CD14-positive monocyte (primary cell): ENCODE measurements around the gene INPP4B. TPM values are rescaled to one million over a fixed set of nuclear protein-coding genes. Genes with fewer than 3 reads are reported as not detected.

ENCODE experiments used
- DNase-seq, 3 donors: peaks; one replicate each; pipeline ENCODE4 v3.0.0-alpha.2; 2011 to 2022
- H2AFZ ChIP-seq: 2 replicates; pipeline ENCODE4 v1.6.0; 2012; ENCODE audit warnings: mild to moderate bottlenecking, low read depth, low read length, inconsistent platforms; ENCODE audit not compliant: insufficient read depth, poor library complexity, severe bottlenecking
- H3K27ac ChIP-seq, 2 donors: 1 replicate in 1 of 2; 2 replicates in 1 of 2; pipeline ENCODE4 v1.5.1; 2012 to 2013; ENCODE audit warnings: low read length in 2 of 2, control low read depth in 1 of 2, inconsistent platforms in 1 of 2, low read depth in 1 of 2, mild to moderate bottlenecking in 1 of 2
- H3K27me3 ChIP-seq, 2 donors: one replicate each; pipeline versions ENCODE4 v1.6.0 to v1.6.1; 2011 to 2013; ENCODE audit warnings: low read length in 2 of 2; ENCODE audit not compliant: control insufficient read depth in 2 of 2, insufficient read depth in 2 of 2
- H3K36me3 ChIP-seq, 2 donors: replicated peaks in 1 of 2; 1 replicate in 1 of 2; 2 replicates in 1 of 2; pipeline versions ENCODE4 v1.5.1 to v1.6.1; 2012 to 2013; ENCODE audit warnings: low read length in 2 of 2, control low read depth in 1 of 2, inconsistent platforms in 1 of 2, mild to moderate bottlenecking in 1 of 2; ENCODE audit not compliant: insufficient read depth in 2 of 2, control insufficient read depth in 1 of 2
- H3K4me1 ChIP-seq, 2 donors: 1 replicate in 1 of 2; 2 replicates in 1 of 2; pipeline versions ENCODE4 v1.5.1 to v1.6.1; 2012 to 2013; ENCODE audit warnings: low read length in 2 of 2, control low read depth in 1 of 2, inconsistent platforms in 1 of 2, mild to moderate bottlenecking in 1 of 2, moderate library complexity in 1 of 2; ENCODE audit not compliant: insufficient read depth in 2 of 2, control insufficient read depth in 1 of 2
- H3K4me2 ChIP-seq: replicated peaks from 2 replicates; pipeline ENCODE3; 2012; ENCODE audit warnings: low read length, moderate library complexity, mild to moderate bottlenecking; ENCODE audit not compliant: poor library complexity, severe bottlenecking; ENCODE audit errors: extremely low read depth
- H3K4me3 ChIP-seq, 3 experiments: fragments of 200-600 bp in 1 of 3; sonication (generic) in 1 of 3; replicated peaks in 1 of 3; 1 replicate in 2 of 3; 2 replicates in 1 of 3; pipeline ENCODE4 v1.5.1; 2011 to 2013; ENCODE audit warnings: low read length in 3 of 3, mild to moderate bottlenecking in 3 of 3, control low read depth in 2 of 3, low read depth in 2 of 3, inconsistent platforms in 1 of 3, moderate library complexity in 1 of 3
- H3K79me2 ChIP-seq: 2 replicates; pipeline ENCODE4 v1.6.0; 2012; ENCODE audit warnings: mild to moderate bottlenecking, control low read depth, inconsistent platforms, low read length, moderate library complexity; ENCODE audit not compliant: insufficient read depth
- H3K9ac ChIP-seq: 2 replicates; pipeline ENCODE4 v1.6.0; 2017; ENCODE audit warnings: low read length, mild to moderate bottlenecking; ENCODE audit not compliant: insufficient read depth, poor library complexity, severe bottlenecking
- H3K9me3 ChIP-seq, 2 donors: replicated peaks in 1 of 2; 1 replicate in 1 of 2; 2 replicates in 1 of 2; pipeline versions ENCODE4 v1.5.1 to v1.6.1; 2012 to 2013; ENCODE audit warnings: low read length in 2 of 2, control low read depth in 1 of 2; ENCODE audit not compliant: control insufficient read depth in 1 of 2, insufficient read depth in 1 of 2
- H4K20me1 ChIP-seq: 2 replicates; pipeline ENCODE4 v1.6.0; 2012; ENCODE audit warnings: mild to moderate bottlenecking, low read length, control low read depth, moderate library complexity; ENCODE audit not compliant: insufficient read depth
- H3K27ac Mint-ChIP-seq, 7 donors: one replicate each; pipeline ENCODE4 v1.8.0; 2020; ENCODE audit warnings: mild to moderate bottlenecking in 7 of 7, mixed read lengths in 7 of 7, moderate library complexity in 6 of 7, inconsistent platforms in 2 of 7
- H3K27me3 Mint-ChIP-seq, 3 donors: one replicate each; pipeline ENCODE4 v1.8.0; 2021 to 2022; ENCODE audit warnings: low read depth in 3 of 3, mild to moderate bottlenecking in 3 of 3, mixed read lengths in 3 of 3, moderate library complexity in 3 of 3, inconsistent platforms in 1 of 3
- H3K36me3 Mint-ChIP-seq, 2 donors: one replicate each; pipeline ENCODE4 v1.8.0; 2020; ENCODE audit warnings: mixed read lengths in 2 of 2, inconsistent platforms in 1 of 2, mild to moderate bottlenecking in 1 of 2
- H3K4me1 Mint-ChIP-seq: one replicate; pipeline ENCODE4 v1.8.0; 2020; ENCODE audit warnings: mild to moderate bottlenecking, mixed read lengths
- H3K4me3 Mint-ChIP-seq, 2 donors: one replicate each; pipeline ENCODE4 v1.8.0; 2020; ENCODE audit warnings: mild to moderate bottlenecking in 2 of 2, mixed read lengths in 2 of 2, moderate library complexity in 1 of 2
- H3K9me3 Mint-ChIP-seq, 7 donors: one replicate each; pipeline ENCODE4 v1.8.0; 2020 to 2022; ENCODE audit warnings: mixed read lengths in 7 of 7, mild to moderate bottlenecking in 6 of 7, moderate library complexity in 6 of 7, inconsistent platforms in 2 of 7
- WGBS: methylation state at CpG from one replicate; pipeline ENCODE4 v1.1.5; 2013; ENCODE audit warnings: missing lambda C conversion rate; ENCODE audit not compliant: insufficient coverage; 5-methylcytosine and 5-hydroxymethylcytosine counted together
- intact Hi-C, 2 donors: fragments of 100-400 bp; cut with micrococcal nuclease; formaldehyde crosslinking; loops; one replicate each; pipeline versions ENCODE4 v1.15.0 to v1.15.1; 2023
- polyA plus RNA-seq, 3 donors: library from polyadenylated mRNA; depleted of rRNA in 1 of 3; unstranded in 2 of 3; stranded (reverse) in 1 of 3; fragments of 300-500 nt in 2 of 3; fragments of >200 nt in 1 of 3; fragmentation: Illumina TruSeq in 2 of 3; gene quantifications; 1 replicate in 2 of 3; 2 replicates in 1 of 3; pipeline ENCODE4 v1.2.3, GENCODE V29; 2012 to 2021
- TF ChIP-seq, protein P1 (sequence below): fragments of 200-600 bp; IDR thresholded peaks from one replicate; pipeline ENCODE4 v1.8.0; 2022; ENCODE audit warnings: antibody characterized with exemption, mild to moderate bottlenecking

Gene INPP4B
- polyA plus RNA-seq, 3 donors, result 0.13 to 0.38 (median 0.22) TPM

DNA sequence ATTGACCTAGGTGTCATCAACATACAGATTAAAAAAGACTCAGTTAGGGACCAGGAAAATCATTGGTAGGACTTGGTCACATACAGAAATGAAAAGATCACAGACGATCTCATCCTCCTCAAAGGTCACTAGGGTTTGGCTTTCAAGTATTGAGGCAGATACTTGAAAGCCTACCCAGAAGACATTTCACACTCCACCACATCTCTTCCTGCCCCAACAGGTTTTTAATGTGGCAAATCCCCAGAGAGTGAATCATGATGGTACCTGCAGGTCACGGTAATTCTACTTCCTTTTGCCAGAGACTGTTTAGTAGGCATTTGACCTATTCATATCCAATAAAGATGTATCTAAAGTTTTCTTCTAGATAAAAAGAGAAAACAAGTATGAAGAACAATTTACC, 44.1 kb downstream of the INPP4B start:
- H3K9me3 Mint-ChIP-seq, result peaks cover 0 to 6% (median 2%) of the 10 kb centered on the region in 7 donors
- no CpG with 5 or more reads among the region's 2 CpGs for WGBS
- H3K4me1 Mint-ChIP-seq, result no peaks in the 10 kb centered on the region
- no peaks in the 10 kb centered on the region for H4K20me1 ChIP-seq
- H3K79me2 ChIP-seq, result no peaks in the 10 kb centered on the region
- H3K27me3 Mint-ChIP-seq, result peaks cover 0 to 3% (median 0%) of the 10 kb centered on the region in 3 donors
- no peak overlapping the region for H2AFZ ChIP-seq
- H3K9ac ChIP-seq, result no peak overlapping the region
- DNase-seq, result no peak
- H3K27ac ChIP-seq, result no peak overlapping the region
- intact Hi-C loops, result no loop called here
- no peaks in the 10 kb centered on the region for H3K9me3 ChIP-seq
- no peak overlapping the region for H3K4me3 ChIP-seq
- H3K27ac Mint-ChIP-seq, result no peak overlapping the region
- no peaks in the 10 kb centered on the region for H3K36me3 ChIP-seq
- TF ChIP-seq, protein P1, sequence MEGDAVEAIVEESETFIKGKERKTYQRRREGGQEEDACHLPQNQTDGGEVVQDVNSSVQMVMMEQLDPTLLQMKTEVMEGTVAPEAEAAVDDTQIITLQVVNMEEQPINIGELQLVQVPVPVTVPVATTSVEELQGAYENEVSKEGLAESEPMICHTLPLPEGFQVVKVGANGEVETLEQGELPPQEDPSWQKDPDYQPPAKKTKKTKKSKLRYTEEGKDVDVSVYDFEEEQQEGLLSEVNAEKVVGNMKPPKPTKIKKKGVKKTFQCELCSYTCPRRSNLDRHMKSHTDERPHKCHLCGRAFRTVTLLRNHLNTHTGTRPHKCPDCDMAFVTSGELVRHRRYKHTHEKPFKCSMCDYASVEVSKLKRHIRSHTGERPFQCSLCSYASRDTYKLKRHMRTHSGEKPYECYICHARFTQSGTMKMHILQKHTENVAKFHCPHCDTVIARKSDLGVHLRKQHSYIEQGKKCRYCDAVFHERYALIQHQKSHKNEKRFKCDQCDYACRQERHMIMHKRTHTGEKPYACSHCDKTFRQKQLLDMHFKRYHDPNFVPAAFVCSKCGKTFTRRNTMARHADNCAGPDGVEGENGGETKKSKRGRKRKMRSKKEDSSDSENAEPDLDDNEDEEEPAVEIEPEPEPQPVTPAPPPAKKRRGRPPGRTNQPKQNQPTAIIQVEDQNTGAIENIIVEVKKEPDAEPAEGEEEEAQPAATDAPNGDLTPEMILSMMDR, result no peak
- H3K4me1 ChIP-seq, result no peaks in the 10 kb centered on the region
- H3K4me3 Mint-ChIP-seq, result no peak overlapping the region
- H3K36me3 Mint-ChIP-seq, result no peaks in the 10 kb centered on the region
- H3K4me2 ChIP-seq, result no peak overlapping the region
- no peaks in the 10 kb centered on the region for H3K27me3 ChIP-seq

DNA sequence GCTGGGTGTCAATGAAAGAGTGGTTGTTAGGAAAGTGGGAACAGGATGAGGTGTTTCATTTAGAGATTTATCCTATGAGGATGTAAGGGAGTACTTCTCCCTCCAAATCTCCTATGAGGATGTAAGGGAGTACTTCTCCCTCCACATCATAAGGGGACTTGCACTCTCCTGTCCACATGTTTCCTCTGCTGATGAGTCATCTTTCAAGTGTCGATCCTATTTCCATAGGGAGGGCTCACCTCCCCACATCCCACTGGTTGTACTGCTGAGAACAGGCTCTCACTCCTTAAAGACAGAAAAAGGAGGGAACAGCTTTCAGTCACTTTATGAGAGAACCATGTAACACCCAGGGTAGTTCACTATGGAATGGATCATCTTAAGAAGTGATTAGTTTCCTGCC, 65.0 kb downstream of the INPP4B start:
- no peak for DNase-seq
- Mint-ChIP-seq H3K4me1 (no peaks in the 10 kb centered on the region), H3K27me3 (peaks cover 0 to 4% (median 0%) of the 10 kb centered on the region in 3 donors), H3K9me3 (peaks cover 0 to 2% (median 0%) of the 10 kb centered on the region in 7 donors), H3K4me3 (no peak overlapping the region), H3K27ac (no peak overlapping the region), H3K36me3 (no peaks in the 10 kb centered on the region)
- Histone ChIP-seq H3K4me1 (no peaks in the 10 kb centered on the region), H4K20me1 (no peaks in the 10 kb centered on the region), H3K4me2 (no peak overlapping the region), H3K79me2 (no peaks in the 10 kb centered on the region), H3K4me3 (no peak overlapping the region), H3K9ac (no peak overlapping the region), H3K36me3 (no peaks in the 10 kb centered on the region), H2AFZ (no peak overlapping the region), H3K27me3 (no peaks in the 10 kb centered on the region), H3K27ac (no peak overlapping the region), H3K9me3 (no peaks in the 10 kb centered on the region)
- no CpG with 5 or more reads among the region's 1 CpG for WGBS
- TF ChIP-seq, protein P1, result no peak
- intact Hi-C loops, result no loop called here
